HG03575 (cell line): ENCODE data around the gene AGTPBP1.
"Not testable (repeated sequence)": the region's sequence is repeated elsewhere in the genome, so short reads cannot be mapped to it uniquely, and the experiment has no call there.

Source experiments
- ATAC-seq: cut with Tn5 transposase; IDR thresholded peaks from one replicate; pipeline ENCODE4 v1.9.1; 2021; ENCODE audit not compliant: unreplicated experiment, insufficient number of reproducible peaks, low FRiP score; ENCODE audit errors: extremely low read depth

The AGTPBP1 gene, protein sequence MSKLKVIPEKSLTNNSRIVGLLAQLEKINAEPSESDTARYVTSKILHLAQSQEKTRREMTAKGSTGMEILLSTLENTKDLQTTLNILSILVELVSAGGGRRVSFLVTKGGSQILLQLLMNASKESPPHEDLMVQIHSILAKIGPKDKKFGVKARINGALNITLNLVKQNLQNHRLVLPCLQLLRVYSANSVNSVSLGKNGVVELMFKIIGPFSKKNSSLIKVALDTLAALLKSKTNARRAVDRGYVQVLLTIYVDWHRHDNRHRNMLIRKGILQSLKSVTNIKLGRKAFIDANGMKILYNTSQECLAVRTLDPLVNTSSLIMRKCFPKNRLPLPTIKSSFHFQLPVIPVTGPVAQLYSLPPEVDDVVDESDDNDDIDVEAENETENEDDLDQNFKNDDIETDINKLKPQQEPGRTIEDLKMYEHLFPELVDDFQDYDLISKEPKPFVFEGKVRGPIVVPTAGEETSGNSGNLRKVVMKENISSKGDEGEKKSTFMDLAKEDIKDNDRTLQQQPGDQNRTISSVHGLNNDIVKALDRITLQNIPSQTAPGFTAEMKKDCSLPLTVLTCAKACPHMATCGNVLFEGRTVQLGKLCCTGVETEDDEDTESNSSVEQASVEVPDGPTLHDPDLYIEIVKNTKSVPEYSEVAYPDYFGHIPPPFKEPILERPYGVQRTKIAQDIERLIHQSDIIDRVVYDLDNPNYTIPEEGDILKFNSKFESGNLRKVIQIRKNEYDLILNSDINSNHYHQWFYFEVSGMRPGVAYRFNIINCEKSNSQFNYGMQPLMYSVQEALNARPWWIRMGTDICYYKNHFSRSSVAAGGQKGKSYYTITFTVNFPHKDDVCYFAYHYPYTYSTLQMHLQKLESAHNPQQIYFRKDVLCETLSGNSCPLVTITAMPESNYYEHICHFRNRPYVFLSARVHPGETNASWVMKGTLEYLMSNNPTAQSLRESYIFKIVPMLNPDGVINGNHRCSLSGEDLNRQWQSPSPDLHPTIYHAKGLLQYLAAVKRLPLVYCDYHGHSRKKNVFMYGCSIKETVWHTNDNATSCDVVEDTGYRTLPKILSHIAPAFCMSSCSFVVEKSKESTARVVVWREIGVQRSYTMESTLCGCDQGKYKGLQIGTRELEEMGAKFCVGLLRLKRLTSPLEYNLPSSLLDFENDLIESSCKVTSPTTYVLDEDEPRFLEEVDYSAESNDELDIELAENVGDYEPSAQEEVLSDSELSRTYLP

DNA sequence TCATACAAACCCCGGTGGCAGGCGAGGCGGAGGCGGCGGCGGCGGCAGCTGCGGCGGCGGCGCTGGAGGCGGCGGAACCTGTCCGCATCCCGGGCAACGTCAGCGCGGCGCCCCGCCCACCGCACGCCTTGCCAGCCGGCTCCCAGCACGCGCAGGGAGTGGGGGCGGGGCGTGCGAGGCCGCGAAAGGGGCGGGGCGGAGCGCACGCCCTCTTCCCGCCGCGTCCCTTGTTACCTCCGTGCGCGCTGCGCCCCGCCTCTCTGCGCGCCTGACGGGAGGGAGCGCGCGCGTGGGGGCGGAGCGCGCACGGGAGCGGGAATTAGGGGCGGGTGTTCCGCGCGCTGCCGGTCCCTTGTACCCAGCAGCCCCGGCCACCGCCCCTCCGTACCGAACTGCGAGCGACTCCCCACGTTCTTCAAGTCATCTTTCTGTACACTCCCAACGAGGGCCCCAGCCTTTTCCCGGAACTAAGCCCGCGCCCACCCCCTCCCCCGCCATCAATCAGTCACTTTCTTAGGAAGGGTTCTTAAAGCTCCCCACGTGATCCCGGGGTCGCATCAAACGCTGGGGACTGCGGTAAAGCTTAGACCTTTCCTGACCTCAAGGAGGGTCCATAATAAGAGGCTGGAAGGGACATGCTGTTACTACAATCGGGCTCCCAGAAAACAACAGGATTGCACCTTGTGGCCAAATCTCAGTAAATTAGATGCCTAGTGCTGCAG is at the start of gene AGTPBP1:
TSS of gene AGTPBP1 (minus strand) at position 80 of the 722 bp plus-strand sequence. CDS start 29,421 bp downstream, outside the sequence.
- ATAC-seq = no peak

DNA sequence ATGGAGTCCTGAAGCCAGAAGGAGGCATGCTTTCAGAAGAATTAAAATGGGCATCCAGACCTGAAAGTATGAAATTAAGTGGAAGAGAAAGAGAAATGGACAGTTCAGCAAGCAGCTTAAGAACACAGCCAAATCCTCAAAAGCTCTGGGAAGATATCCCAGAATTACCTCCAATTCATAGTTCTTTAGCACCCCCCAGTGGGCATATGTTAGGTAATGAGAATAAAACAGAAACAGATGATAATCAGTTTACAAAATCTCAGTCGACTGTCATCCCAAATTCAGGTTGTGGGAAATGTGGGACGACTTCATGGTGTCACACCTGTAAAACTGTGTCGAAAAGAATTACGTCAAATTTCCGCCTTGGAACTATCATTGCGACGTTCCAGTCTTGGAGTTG is 44.4 kb upstream of the AGTPBP1 start:
- ATAC-seq = not testable (repeated sequence)

DNA sequence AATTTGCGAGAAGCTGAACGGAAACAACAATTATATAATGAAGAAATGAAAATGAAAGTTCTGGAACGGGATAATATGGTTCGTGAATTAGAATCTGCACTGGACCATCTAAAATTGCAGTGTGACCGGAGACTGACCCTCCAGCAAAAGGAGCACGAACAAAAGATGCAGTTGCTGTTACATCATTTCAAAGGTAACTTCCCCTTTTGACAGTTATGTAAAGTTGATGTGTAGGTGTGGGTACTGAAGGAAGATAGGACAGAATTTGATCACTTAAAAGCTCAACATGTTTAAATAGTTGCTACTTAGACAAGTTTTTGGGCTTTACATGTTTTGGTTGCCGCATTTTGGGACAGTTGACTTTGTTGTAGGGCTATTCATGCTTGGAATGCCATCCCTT is 32.1 kb upstream of the AGTPBP1 start:
- ATAC-seq = not testable (repeated sequence)

DNA sequence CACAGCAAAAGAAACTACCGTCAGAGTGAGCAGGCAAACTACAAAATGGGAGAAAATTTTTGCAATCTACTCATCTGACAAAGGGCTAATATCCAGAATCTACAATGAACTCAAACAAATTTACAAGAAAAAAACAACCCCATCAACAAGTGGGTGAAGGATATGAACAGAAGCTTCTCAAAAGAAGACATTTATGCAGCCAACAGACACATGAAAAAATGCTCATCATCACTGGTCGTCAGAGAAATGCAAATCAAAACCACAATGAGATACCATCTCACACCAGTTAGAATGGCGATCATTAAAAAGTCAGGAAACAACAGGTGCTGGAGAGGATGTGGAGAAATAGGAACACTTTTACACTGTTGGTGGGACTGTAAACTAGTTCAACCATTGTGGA is 20.0 kb upstream of the AGTPBP1 start:
- not testable (repeated sequence) for ATAC-seq

DNA sequence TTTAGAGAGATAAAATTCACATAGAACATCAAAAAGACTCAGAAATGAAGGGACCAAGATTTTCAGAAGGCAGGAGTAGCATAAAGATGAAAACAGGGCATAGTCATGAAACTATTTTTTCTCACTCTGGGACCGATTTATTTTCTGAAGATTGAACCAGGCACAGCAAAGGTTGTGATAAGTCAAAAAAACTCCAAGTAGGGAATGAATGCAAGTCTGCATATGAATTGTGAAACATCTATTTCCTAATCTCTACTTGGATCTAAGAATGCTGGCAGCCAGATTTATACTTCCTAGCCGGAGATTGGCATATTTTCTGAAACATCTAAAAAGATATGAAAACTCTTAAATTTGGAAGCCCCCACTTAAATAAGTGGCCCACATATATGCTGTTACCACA is 16.0 kb upstream of the AGTPBP1 start:
- not testable (repeated sequence) for ATAC-seq

DNA sequence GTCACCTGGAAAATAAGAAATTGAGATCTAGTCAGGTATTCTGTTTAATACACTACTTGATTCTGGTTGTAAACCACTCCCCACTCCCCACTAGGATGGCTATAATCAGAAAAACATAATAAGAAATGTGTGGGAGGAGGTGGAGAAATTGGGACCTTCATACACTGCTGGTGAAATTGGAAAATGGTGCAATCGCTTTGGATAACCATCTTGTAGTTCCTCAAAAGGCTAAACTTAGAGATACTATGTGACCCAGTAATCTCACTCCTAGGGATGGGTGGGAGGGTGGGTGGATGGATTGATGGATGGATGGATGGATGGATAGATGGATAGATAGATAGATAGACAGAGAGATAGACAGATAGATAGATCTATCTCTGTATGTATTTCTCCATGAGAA is 14.5 kb upstream of the AGTPBP1 start:
- not testable (repeated sequence) for ATAC-seq

DNA sequence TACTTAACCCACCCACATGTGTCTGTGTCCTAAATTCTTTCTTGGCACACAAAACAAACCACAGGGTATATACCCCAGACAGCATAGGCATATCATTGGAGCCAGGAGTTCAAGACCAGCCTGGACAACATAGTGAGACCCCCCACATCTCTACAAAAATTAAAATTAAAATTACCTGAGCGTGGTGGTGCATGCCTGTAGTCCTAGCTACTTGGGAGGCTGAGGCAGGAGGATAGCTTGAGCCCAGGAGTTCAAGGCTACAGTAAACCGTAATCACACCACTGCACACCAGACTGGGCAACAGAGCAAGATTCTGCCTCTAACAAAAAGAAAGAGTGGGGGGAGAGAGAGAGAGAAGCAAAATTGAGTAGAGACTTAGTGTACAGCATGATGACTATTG is 4.6 kb upstream of the AGTPBP1 start:
- ATAC-seq = no peak

DNA sequence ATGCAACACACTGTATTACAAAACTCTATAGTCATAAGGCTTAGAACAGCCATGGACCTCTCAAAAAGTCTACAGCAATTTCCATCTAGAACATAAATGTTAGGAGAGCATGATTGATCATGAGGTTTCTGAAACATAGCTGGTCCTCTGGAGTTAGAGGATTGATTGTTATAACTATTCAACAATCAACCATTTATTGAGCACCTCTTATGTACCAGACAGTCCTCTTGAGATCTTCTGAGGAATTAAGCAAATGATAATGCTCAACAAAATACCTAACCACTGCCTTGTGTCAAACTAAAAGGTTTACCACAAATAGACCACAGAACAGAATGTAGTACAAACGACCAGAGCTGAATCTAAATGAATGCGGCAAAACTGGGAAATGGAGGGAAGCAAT is 3.4 kb upstream of the AGTPBP1 start:
- ATAC-seq = no peak

DNA sequence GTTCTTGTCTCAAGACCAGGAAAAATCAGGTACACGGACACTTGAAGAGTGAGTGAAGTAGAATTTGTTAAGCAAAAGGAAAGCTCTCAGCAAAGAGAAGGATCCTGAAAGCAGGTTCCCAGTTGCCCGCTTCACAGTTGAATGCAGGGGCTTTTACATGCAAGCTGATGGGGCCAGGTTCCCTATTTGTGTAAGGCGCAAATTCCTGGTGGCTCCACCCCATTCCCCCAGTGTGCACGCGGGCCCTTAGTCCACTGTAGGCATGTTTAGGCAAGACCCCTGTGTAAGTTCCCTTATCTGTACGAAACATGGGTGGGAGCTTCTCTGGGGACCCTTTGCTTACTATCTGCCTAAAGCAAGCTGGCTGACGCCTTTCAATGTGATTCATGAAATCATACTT is 2.7 kb upstream of the AGTPBP1 start:
- no peak for ATAC-seq

DNA sequence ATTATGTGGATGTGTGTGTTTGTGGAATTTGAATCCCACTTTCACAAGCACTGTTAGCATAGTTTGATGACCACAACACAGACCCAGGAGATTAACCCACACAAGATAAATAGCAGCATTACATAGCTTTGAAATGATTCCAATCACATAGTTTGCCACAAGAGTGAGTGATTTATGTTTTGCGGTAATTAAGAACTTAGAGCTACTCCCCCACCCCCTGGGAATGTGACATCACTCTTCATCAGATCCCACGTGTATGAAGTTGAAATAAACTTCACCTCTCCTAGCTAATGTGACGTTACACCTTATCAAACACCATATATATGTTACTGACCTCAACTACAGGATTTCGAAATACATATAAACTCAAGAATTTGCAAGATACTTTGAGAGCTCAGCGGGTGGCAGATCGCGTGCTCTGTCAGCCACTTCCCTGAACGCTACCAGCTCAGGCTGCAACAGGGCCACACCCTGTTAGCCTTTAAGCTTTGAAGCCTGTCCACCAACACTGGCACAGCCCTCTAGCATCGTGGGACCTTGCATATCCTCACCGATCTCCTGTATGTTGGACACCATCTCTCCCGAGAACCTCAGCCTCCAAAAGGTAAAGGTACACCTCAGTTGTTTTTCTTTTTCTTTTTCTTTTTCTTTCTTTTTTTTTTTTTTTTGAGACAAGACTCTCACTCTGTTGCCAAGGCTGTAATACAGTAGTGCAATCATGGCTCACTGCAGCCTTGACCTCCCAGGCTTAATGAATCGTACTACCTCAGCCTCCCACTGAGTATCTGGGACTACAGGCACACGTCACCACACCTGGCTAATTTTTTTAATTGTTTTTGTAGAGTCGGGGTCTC is 1.7 kb upstream of the AGTPBP1 start:
- ATAC-seq = no peak

DNA sequence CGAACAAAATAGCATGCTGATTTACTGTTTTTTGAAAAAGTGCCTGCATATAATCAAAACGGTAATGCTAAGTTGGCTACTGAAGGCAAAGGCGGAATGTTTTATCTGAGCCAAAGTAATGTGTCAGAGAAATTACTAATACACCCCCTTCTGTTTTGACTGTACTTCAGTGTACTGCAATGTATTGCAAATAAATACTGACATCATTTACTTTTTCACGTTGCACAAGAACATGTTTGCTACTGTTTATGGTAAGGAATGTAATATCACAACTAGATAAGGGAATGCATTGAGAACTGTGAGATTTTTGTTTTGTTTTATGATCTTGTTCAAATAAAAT is 813 bp upstream of the AGTPBP1 start:
- no peak for ATAC-seq

DNA sequence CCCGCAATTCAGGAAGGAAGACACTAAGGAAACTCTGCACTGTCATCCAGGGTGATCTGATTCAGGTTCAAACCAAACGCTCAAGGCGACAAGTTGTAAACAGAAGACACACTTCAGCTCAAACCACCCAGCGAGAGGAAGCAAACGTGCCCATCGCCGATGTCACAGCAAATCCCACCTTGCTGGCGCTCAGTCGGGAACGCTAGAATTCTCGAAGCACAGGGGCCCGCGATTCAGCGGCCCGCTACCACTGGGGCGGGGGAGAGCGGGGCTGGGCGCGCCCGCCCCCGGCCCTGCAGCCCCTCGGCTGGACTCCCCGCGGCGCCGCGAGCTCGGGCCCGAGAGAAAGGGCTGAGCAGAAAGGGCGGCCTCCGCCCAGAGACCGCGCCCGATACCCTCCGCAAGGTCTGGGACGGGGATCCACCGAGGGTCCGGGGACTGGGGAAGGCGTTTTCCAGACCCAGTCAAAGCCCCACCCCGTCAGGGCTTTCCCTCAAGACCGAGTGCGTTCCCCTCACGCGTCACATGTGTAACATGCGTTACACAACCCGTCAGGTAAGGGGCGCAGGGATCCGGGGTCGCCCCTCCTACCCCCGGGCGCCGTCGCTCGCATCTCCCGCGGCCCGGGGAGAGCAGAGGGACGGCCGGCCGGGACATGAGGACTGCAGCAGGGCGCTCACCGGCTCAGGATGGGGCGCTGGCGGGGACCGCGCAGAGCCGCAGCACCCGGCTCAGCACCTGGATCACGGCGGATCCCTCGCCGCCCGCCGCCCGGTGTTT is 469 bp downstream of the AGTPBP1 start:
- no peak for ATAC-seq

DNA sequence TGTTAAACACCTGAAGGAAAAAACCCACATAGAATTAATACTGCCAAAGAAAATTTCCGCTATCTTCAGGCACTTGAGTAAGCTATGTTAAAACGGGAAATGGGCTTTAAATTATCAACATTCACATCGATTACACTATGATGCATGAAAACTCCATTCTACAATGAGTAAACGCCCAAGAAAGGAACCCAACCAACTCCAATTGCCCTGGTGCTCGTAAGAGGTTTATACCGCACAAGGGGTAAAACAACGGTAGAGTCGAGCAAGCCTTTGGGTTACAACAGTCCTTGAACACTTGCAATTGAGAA is 1.0 kb downstream of the AGTPBP1 start:
- no peak for ATAC-seq

DNA sequence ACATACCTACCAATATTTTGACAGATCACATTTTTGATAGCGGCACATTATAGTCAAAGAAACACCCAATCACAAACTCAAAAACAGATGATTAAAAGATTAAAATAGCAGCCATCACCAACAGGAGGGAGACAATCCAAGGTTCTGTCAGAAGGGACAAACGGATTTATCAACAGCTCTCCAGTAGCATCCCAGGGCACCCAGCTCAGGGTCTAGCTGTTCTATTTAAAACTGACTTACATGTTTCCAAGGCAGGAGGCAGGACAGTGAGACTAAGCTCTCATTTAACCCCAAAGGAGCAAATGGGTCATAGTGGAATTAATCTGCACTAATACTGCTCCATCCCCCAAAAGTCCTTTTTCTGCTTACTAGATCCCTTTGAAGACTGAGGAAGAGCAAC is 3.2 kb downstream of the AGTPBP1 start:
- no peak for ATAC-seq

DNA sequence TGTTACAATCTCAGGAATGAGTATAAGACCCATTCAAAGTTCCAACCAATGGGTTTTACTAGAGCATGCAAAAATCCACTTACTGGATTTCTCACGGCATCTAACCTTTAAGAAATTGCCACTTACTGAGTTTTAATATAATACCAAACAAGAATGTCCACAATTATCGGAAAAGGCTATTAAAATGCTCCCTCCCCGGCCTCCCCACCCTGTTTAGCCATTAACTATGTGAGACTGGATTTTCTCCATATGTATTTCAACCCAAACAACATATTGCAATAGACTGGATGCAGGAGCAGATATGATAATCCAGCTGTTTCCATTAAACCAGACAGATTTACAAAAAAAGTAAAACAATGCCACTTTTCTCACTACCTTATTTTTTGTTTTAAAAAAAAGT is 4.1 kb downstream of the AGTPBP1 start:
- ATAC-seq = no peak

DNA sequence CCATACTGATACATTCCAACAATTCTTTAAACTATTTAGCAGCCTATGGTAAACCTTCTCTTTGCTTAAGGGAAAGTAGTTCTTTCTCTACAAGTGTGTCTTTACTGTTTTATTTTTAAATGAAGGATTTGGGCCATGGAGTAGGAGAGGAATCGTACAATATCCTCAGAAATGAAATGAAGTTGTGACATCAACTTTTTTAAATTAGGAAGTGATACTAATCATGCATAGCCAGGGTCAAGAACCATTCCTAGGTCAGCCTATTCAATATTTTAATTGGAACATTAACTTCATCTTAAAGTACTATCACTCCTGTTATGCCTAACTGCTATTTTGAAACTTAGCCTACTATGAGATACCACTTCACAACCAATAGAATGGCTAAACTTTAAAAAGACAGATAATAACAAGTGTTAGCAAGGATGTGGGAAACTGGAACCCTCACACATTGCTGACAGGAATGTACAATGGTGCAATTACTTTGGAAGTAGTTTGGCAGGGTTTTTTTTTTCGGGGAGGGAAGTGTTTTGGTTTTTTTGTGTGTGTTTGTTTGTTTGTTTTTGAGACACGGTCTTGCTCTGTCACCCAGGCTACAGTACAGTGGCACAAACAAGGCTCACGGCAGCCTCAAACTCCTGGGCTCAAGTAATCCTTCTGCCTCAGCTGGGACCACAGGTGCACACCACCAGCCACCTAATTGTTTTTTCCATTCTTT is 10.7 kb downstream of the AGTPBP1 start:
- ATAC-seq = no peak

DNA sequence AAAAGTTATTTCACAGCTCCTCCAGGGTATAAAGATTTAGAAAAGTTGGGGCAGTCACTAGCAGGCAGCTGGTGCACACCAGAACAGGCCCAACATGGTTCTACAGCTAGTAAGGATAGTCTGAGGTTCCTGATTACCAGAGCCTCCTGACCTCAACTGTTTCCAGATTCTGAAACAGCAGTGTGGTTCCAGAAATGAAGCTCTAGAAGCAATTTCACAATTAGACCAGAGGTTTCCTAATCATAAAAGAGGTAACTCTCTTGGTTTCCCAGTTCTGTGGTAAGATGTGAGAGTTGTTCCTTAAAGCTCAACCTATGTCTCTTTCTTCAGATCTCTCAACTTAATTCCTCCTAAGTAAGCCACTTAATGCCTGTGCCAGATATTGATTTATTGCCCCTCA is 11.9 kb downstream of the AGTPBP1 start:
- ATAC-seq = no peak
